Parathyroid adenoma (tissue), 2 donors: ENCODE results near the gene RRAD.

Source experiments
- H2AFZ ChIP-seq: fragments of 300-600 bp; sonication (generic); one replicate; pipeline ENCODE4 v1.7.0; 2017; ENCODE audit warnings: antibody characterized with exemption, mild to moderate bottlenecking
- H3K27ac ChIP-seq: fragments of 300-600 bp; sonication (generic); one replicate; pipeline ENCODE4 v1.7.0; 2017
- H3K27me3 ChIP-seq: fragments of 300-600 bp; sonication (generic); one replicate; pipeline ENCODE4 v1.7.0; 2017; ENCODE audit warnings: low read length; ENCODE audit not compliant: control insufficient read depth, insufficient read depth
- H3K36me3 ChIP-seq: fragments of 300-600 bp; sonication (generic); one replicate; pipeline ENCODE4 v1.7.0; 2017; ENCODE audit warnings: low read length; ENCODE audit not compliant: control insufficient read depth, insufficient read depth
- H3K4me1 ChIP-seq: fragments of 300-600 bp; sonication (generic); one replicate; pipeline ENCODE4 v1.7.0; 2017; ENCODE audit warnings: control low read depth
- H3K4me2 ChIP-seq: fragments of 300-600 bp; sonication (generic); one replicate; pipeline ENCODE4 v1.7.0; 2017; ENCODE audit warnings: low read length
- H3K4me3 ChIP-seq: fragments of 300-600 bp; sonication (generic); one replicate; pipeline ENCODE4 v1.7.0; 2017; ENCODE audit warnings: low read depth, low read length
- H3K79me2 ChIP-seq: fragments of 300-600 bp; sonication (generic); one replicate; pipeline ENCODE4 v1.7.0; 2017; ENCODE audit warnings: control low read depth
- H3K9ac ChIP-seq: fragments of 300-600 bp; sonication (generic); one replicate; pipeline ENCODE4 v1.7.0; 2017; ENCODE audit warnings: mild to moderate bottlenecking
- H3K9me3 ChIP-seq: fragments of 300-600 bp; sonication (generic); one replicate; pipeline ENCODE4 v1.7.0; 2017; ENCODE audit warnings: low read length; ENCODE audit not compliant: control insufficient read depth
- CTCF ChIP-seq: fragments of 300-600 bp; sonication (generic); IDR thresholded peaks from one replicate; pipeline ENCODE4 v1.7.0; 2017; ENCODE audit warnings: antibody characterized with exemption, mild to moderate bottlenecking
- donor health status: primary hyperparathyroidism.

Gene RRAD

GRCh38 chr16:66950437-66950836, 25.1 kb upstream of the RRAD start:
- no peaks in the 10 kb centered on the region for H3K9me3 ChIP-seq
- H3K4me1 ChIP-seq = peaks cover 17% of the 10 kb centered on the region
- no peak overlapping the region for H3K27ac ChIP-seq
- no peaks in the 10 kb centered on the region for H3K36me3 ChIP-seq
- no peak overlapping the region for H3K4me2 ChIP-seq
- H3K27me3 ChIP-seq = no peaks in the 10 kb centered on the region
- H3K79me2 ChIP-seq = no peaks in the 10 kb centered on the region
- H2AFZ ChIP-seq = no peak overlapping the region
- H3K9ac ChIP-seq = no peak overlapping the region
- no peak for TF ChIP-seq CTCF
- no peak overlapping the region for H3K4me3 ChIP-seq

- Histone ChIP-seq H3K27ac (no peak overlapping the region), H3K4me1 (peaks cover 17% of the 10 kb centered on the region), H3K4me2 (no peak overlapping the region)
These were observed 24.1 kb upstream of the RRAD start for GRCh38 chr16:66949472-66949871.

GRCh38 chr16:66948837-66949225, 23.5 kb upstream of the RRAD start:
- TF ChIP-seq CTCF = no peak
- peak overlapping the region; percentile 96 for H2AFZ ChIP-seq
- no peaks in the 10 kb centered on the region for H3K36me3 ChIP-seq
- peak overlapping the region; percentile 71 for H3K4me2 ChIP-seq
- peaks cover 17% of the 10 kb centered on the region for H3K4me1 ChIP-seq
- H3K27me3 ChIP-seq = no peaks in the 10 kb centered on the region
- H3K9ac ChIP-seq = no peak overlapping the region
- H3K4me3 ChIP-seq = no peak overlapping the region
- no peaks in the 10 kb centered on the region for H3K79me2 ChIP-seq
- H3K9me3 ChIP-seq = no peaks in the 10 kb centered on the region
- H3K27ac ChIP-seq = peak overlapping the region; percentile 53

More at GRCh38 chr16:66949472-66949871, 24.1 kb upstream of the RRAD start:
- no peaks in the 10 kb centered on the region for H3K27me3 ChIP-seq
- H3K79me2 ChIP-seq = no peaks in the 10 kb centered on the region
- no peak overlapping the region for H3K4me3 ChIP-seq
- H3K9ac ChIP-seq = no peak overlapping the region
- TF ChIP-seq CTCF = no peak
- H3K36me3 ChIP-seq = no peaks in the 10 kb centered on the region
- H3K9me3 ChIP-seq = no peaks in the 10 kb centered on the region
- peak overlapping the region; percentile 96 for H2AFZ ChIP-seq

GRCh38 chr16:66948134-66948836, 22.9 kb upstream of the RRAD start:
- Histone ChIP-seq H3K4me2 (peak overlapping the region; percentile 71), H3K4me3 (peak overlapping the region; percentile 48), H3K27ac (peak overlapping the region; percentile 53), H3K4me1 (peaks cover 17% of the 10 kb centered on the region), H2AFZ (peak overlapping the region; percentile 96), H3K27me3 (no peaks in the 10 kb centered on the region), H3K9ac (no peak overlapping the region), H3K79me2 (no peaks in the 10 kb centered on the region), H3K9me3 (no peaks in the 10 kb centered on the region), H3K36me3 (no peaks in the 10 kb centered on the region)
- TF ChIP-seq CTCF = no peak
